GM12874 (cell line): ENCODE measurements around the gene SPTBN4.

Experiments
- CTCF ChIP-seq: IDR thresholded peaks from 2 replicates; pipeline ENCODE4 v1.5.1; 2011; ENCODE audit warnings: low read depth, mild to moderate bottlenecking, control low read depth, low read length, moderate library complexity; ENCODE audit not compliant: insufficient read depth

Gene SPTBN4

GRCh38 chr19:40466985-40467734, at the start of gene SPTBN4:
Gene SPTBN4, plus strand, starts transcription at chr19:40467001. Its CDS starts 5,621 bp downstream, at chr19:40472622.
- TF ChIP-seq CTCF = no peak

GRCh38 chr19:40417643-40417981, 49.2 kb upstream of the SPTBN4 start:
- TF ChIP-seq CTCF = no peak

- TF ChIP-seq CTCF = no peak
These were observed 48.8 kb upstream of the SPTBN4 start for GRCh38 chr19:40418040-40418439.

- no peak for TF ChIP-seq CTCF
These were observed 47.7 kb upstream of the SPTBN4 start for GRCh38 chr19:40419066-40419612.

- TF ChIP-seq CTCF = no peak
These were observed 47.0 kb upstream of the SPTBN4 start for GRCh38 chr19:40419780-40420179.

GRCh38 chr19:40420451-40420765, 46.4 kb upstream of the SPTBN4 start:
- TF ChIP-seq CTCF = no peak

GRCh38 chr19:40420766-40421765, 45.7 kb upstream of the SPTBN4 start:
- TF ChIP-seq CTCF = peak; percentile 99
